Adrenal gland (tissue), 12 donors: ENCODE data around the gene SRCIN1. TPM values are rescaled to one million over a fixed set of nuclear protein-coding genes. Genes with fewer than 3 reads are reported as not detected.
A peak's percentile ranks its signal among the peaks of the same experiment; 100 is the strongest.

ENCODE experiments used
- DNase-seq, 7 donors: peaks; one replicate each; pipeline ENCODE4 v3.0.0-alpha.2; 2019 to 2020
- H3K27ac ChIP-seq, 5 donors: fragments of 200-600 bp; sonication (generic) in 4 of 5; 1 replicate in 3 of 5; 2 replicates in 2 of 5; pipeline versions ENCODE4 v1.5.1 to v1.8.0; 2016 to 2020; ENCODE audit warnings: mild to moderate bottlenecking in 1 of 5
- H3K27me3 ChIP-seq: fragments of 200-600 bp; 2 replicates; pipeline ENCODE4 v1.8.0; 2021
- H3K36me3 ChIP-seq, 2 donors: fragments of 200-600 bp; replicated peaks in 1 of 2; 1 replicate in 1 of 2; 2 replicates in 1 of 2; pipeline versions ENCODE4 v1.5.1 to v1.8.0; 2018 to 2022
- H3K4me1 ChIP-seq, 2 donors: fragments of 200-600 bp; replicated peaks in 1 of 2; 1 replicate in 1 of 2; 2 replicates in 1 of 2; pipeline versions ENCODE4 v1.5.1 to v1.8.0; 2018 to 2021
- H3K4me3 ChIP-seq, 4 donors: fragments of 200-600 bp; sonication (generic) in 3 of 4; one replicate each; pipeline ENCODE4 v1.5.1; 2016 to 2018
- H3K9me3 ChIP-seq, 3 donors: fragments of 200-600 bp; sonication (generic) in 1 of 3; replicated peaks in 1 of 3; 1 replicate in 2 of 3; 2 replicates in 1 of 3; pipeline versions ENCODE4 v1.5.1 to v1.8.0; 2016 to 2021
- CTCF ChIP-seq, 6 experiments: fragments of 450-650 bp in 4 of 6; fragments of 200-600 bp in 2 of 6; sonication (generic) in 1 of 6; IDR thresholded peaks; 1 replicate in 5 of 6; 2 replicates in 1 of 6; pipeline versions ENCODE4 v1.5.1 to v1.8.0; 2016 to 2021; ENCODE audit warnings: antibody characterized with exemption in 6 of 6, mild to moderate bottlenecking in 2 of 6, moderate library complexity in 1 of 6
- POLR2A ChIP-seq, 2 donors: fragments of 450-650 bp; IDR thresholded peaks; one replicate each; pipeline ENCODE4 v1.6.1; 2017; ENCODE audit warnings: antibody characterized with exemption in 2 of 2, mild to moderate bottlenecking in 2 of 2, moderate library complexity in 1 of 2
- WGBS, 4 donors: extraction: QIAGEN DNeasy Blood & Tissue Kit in 2 of 4; methylation state at CpG; one replicate each; pipeline versions ENCODE4 v1.1.5 to v1.1.7; 2013 to 2017; 5-methylcytosine and 5-hydroxymethylcytosine counted together
- intact Hi-C, 2 donors: fragments of 100-400 bp; cut with DNase I; formaldehyde crosslinking; loops; one replicate each; pipeline versions ENCODE4 v1.14.1 to v1.15.0; 2022 to 2023
- polyA plus RNA-seq, 3 donors: library from polyadenylated mRNA; stranded (reverse); fragments of 200-250 nt in 2 of 3; fragments of 350-450 nt in 1 of 3; fragmentation: Illumina TruSeq in 1 of 3; extraction: RNeasy Lipid Tissue Mini Kit (QIAGEN cat#74804) in 1 of 3; gene quantifications; one replicate each; pipeline ENCODE4 v1.2.3, GENCODE V29; 2013 to 2014
- total RNA-seq, 9 donors: library from RNA; depleted of rRNA in 4 of 9; stranded (reverse); fragments of >200 nt in 4 of 9; fragments of 120-200 nt in 1 of 9; fragmentation: NEBNext Ultra II Directional in 1 of 9; extraction: Animal tissue kit (Norgen Biotek cat#: 25700) in 1 of 9; gene quantifications; one replicate each; pipeline versions ENCODE4 v1.1.0 to v1.2.4, GENCODE V29; 2013 to 2023
- donor health status: healthy with polysubstance abuse.
- donor health status: Bipolar disorder and iron deficiency.
- donor health status: DM: yes; HTN: yes; CAD: no.
- donor health status: DM: no; HTN: no; CAD: no.
- donor health status: DM: no; HTN: no; CAD: no.
- donor health status: DM: yes; HTN: yes; CAD: no.

SRCIN1 gene
- total and polyA plus RNA-seq, 12 donors, result 0.44 to 33.1 (median 1.6) TPM; not detected in 2

- Histone ChIP-seq H3K27ac (no peak overlapping the region), H3K4me1 (no peaks in the 10 kb centered on the region), H3K4me3 (no peak overlapping the region), H3K27me3 (peaks cover 64% of the 10 kb centered on the region), H3K36me3 (no peaks in the 10 kb centered on the region), H3K9me3 (no peaks in the 10 kb centered on the region)
- TF ChIP-seq CTCF (IDR thresholded peaks at IDR 0.05) (no peak), POLR2A (IDR thresholded peaks at IDR 0.05) (no peak)
- intact Hi-C loops, result no loop called here
- 58 to 75% (median 60%) methylated on average over 5 of the region's 5 CpGs for WGBS, 4 donors
- DNase-seq, result no peak
These were observed 39.1 kb downstream of the SRCIN1 start for GRCh38 chr17:38566666-38567031.

- Histone ChIP-seq H3K27ac (peak overlapping the region in 1 of 5 donors; percentile 30), H3K36me3 (no peaks in the 10 kb centered on the region), H3K4me1 (no peaks in the 10 kb centered on the region), H3K9me3 (no peaks in the 10 kb centered on the region), H3K27me3 (peaks cover 69% of the 10 kb centered on the region), H3K4me3 (no peak overlapping the region)
- no peak for TF ChIP-seq CTCF (IDR thresholded peaks at IDR 0.05)
- 39 to 56% (median 51%) methylated on average over 6 to 10 of the region's 10 CpGs for WGBS, 4 donors
- intact Hi-C loops, result no loop called here
- no peak for DNase-seq
These were observed 39.7 kb downstream of the SRCIN1 start for GRCh38 chr17:38565853-38566665.

DNA sequence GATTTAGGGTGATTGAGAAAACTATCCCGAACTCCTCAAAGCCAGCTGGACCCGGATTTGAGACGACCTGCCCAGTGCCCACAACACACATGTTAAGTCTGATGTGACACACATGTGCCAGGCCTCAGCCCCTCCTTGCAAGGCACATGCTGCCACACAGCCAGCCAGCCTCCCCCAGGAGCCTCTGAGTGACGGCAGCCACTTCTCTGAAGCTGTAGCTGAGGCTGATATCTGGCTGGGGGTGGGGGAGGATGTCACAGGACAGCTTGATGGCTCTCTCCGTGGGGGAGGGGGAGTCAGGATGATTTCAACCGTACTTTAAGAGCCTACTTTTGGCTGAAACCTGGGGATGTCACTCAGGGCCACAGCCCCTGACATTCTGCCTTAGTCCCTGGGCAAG lies 40.9 kb downstream of the SRCIN1 start:
- peaks cover 80% of the 10 kb centered on the region for H3K27me3 ChIP-seq
- H3K36me3 ChIP-seq, result no peaks in the 10 kb centered on the region
- intact Hi-C loops, result no loop called here
- WGBS, 4 donors, result 6 to 14% (median 8%) methylated on average over 2 to 6 of the region's 6 CpGs
- TF ChIP-seq CTCF (IDR thresholded peaks at IDR 0.05) (no peak), POLR2A (IDR thresholded peaks at IDR 0.05) (no peak)
- peaks cover 0 to 4% of the 10 kb centered on the region in 2 donors for H3K4me1 ChIP-seq
- H3K4me3 ChIP-seq, result no peak overlapping the region
- no peaks in the 10 kb centered on the region for H3K9me3 ChIP-seq
- H3K27ac ChIP-seq, result peak overlapping the region in 1 of 5 donors; percentile 26
- peak in 1 of 7 donors; percentile 65 for DNase-seq

- Histone ChIP-seq H3K36me3 (no peaks in the 10 kb centered on the region), H3K4me3 (no peak overlapping the region), H3K27ac (peak overlapping the region in 1 of 5 donors; percentile 26), H3K4me1 (peaks cover 0 to 10% of the 10 kb centered on the region in 2 donors), H3K27me3 (peaks cover 80% of the 10 kb centered on the region), H3K9me3 (no peaks in the 10 kb centered on the region)
- DNase-seq, result no peak
- WGBS, 4 donors, result 13 to 23% (median 19%) methylated on average over 7 to 14 of the region's 14 CpGs
- intact Hi-C loops, result no loop called here
- TF ChIP-seq CTCF (IDR thresholded peaks at IDR 0.05) (no peak), POLR2A (IDR thresholded peaks at IDR 0.05) (no peak)
These were observed 41.4 kb downstream of the SRCIN1 start for GRCh38 chr17:38564254-38564837.
